NB4 (cell line): ENCODE results near the gene SRBD1.

Experiments used
- CTCF ChIP-seq: IDR thresholded peaks from one replicate; pipeline ENCODE4 v1.5.1; 2012; ENCODE audit warnings: low read depth, low read length
- POLR2A ChIP-seq: IDR thresholded peaks from 2 replicates; pipeline ENCODE4 v1.6.1; 2011; ENCODE audit warnings: mild to moderate bottlenecking; ENCODE audit not compliant: insufficient read length; ENCODE audit errors: extremely low read depth

GRCh38 chr2:45649462-45649857 is 38.4 kb upstream of the SRBD1 start:
- TF ChIP-seq CTCF, result no peak
- TF ChIP-seq POLR2A, result no peak
